SK-N-SH (cell line): ENCODE results near the gene MARCHF10. TPM values are rescaled to one million over a fixed set of nuclear protein-coding genes. Genes with fewer than 3 reads are reported as not detected.

Source experiments
- CTCF ChIA-PET: fragments of 300-600, 350-600 bp; formaldehyde crosslinking; extraction: SDS; loops from one replicate; lab custom pipeline; 2021; lab: Yijun Ruan, JAX
- POLR2A ChIA-PET: fragments of 350-600 bp; sonication (Branson Sonifier 250); formaldehyde crosslinking; extraction: SDS; loops from one replicate; lab custom pipeline; 2020; ENCODE audit warnings: antibody characterized with exemption, inconsistent platforms; lab: Yijun Ruan, JAX
- DNase-seq: peaks from one replicate; pipeline ENCODE4 v3.0.0; 2012
- H2AFZ ChIP-seq: fragments of 200-600 bp; sonication (generic); 2 replicates; pipeline ENCODE4 v1.8.1; 2016; ENCODE audit warnings: antibody characterized with exemption, mild to moderate bottlenecking, low read depth
- H3F3A ChIP-seq: fragments of 200-600 bp; sonication (generic); replicated peaks from 2 replicates; pipeline ENCODE3; 2016; ENCODE audit warnings: antibody characterized with exemption, mild to moderate bottlenecking; ENCODE audit not compliant: insufficient read depth
- H3K27ac ChIP-seq, 2 experiments: fragments of 200-500 bp in 1 of 2; fragments of 200-600 bp in 1 of 2; sonication (Bioruptor generic) in 1 of 2; sonication (generic), shearing (Covaris generic) in 1 of 2; 2 replicates each; pipeline versions ENCODE4 v1.5.1 to v1.6.1; 2014 to 2016; ENCODE audit warnings: low read depth in 2 of 2, inconsistent platforms in 1 of 2, low read length in 1 of 2, mild to moderate bottlenecking in 1 of 2, mixed read lengths in 1 of 2
- H3K27me3 ChIP-seq: fragments of 200-600 bp; sonication (generic), shearing (Covaris generic); 2 replicates; pipeline ENCODE4 v1.6.1; 2016; ENCODE audit warnings: mixed run types; ENCODE audit not compliant: insufficient read depth
- H3K36me3 ChIP-seq, 2 experiments: fragments of 200-500 bp in 1 of 2; fragments of 200-600 bp in 1 of 2; sonication (Bioruptor generic) in 1 of 2; sonication (generic) in 1 of 2; replicated peaks in 1 of 2; 2 replicates each; pipeline versions ENCODE3 to v1.5.1; 2014 to 2016; ENCODE audit warnings: low read length in 1 of 2, mild to moderate bottlenecking in 1 of 2; ENCODE audit not compliant: insufficient read depth in 2 of 2, control insufficient read depth in 1 of 2
- H3K4me1 ChIP-seq, 2 experiments: fragments of 200-500 bp in 1 of 2; fragments of 200-600 bp in 1 of 2; sonication (Bioruptor generic) in 1 of 2; sonication (generic), shearing (Covaris generic) in 1 of 2; 2 replicates each; pipeline versions ENCODE4 v1.5.1 to v1.6.1; 2014 to 2016; ENCODE audit warnings: low read depth in 1 of 2, low read length in 1 of 2, mixed run types in 1 of 2; ENCODE audit not compliant: insufficient read depth in 2 of 2, control insufficient read depth in 1 of 2
- H3K4me2 ChIP-seq: fragments of 200-600 bp; sonication (generic), shearing (Covaris generic); 2 replicates; pipeline ENCODE4 v1.6.1; 2017; ENCODE audit warnings: mixed run types
- H3K4me3 ChIP-seq, 2 experiments: fragments of 200-500 bp in 1 of 2; fragments of 200-600 bp in 1 of 2; sonication (Bioruptor generic) in 1 of 2; sonication (generic), shearing (Covaris generic) in 1 of 2; 2 replicates each; pipeline versions ENCODE4 v1.5.1 to v1.8.1; 2014 to 2016; ENCODE audit warnings: low read depth in 2 of 2, inconsistent platforms in 1 of 2, low read length in 1 of 2, mild to moderate bottlenecking in 1 of 2, mixed read lengths in 1 of 2, moderate library complexity in 1 of 2
- H3K79me2 ChIP-seq: fragments of 200-600 bp; sonication (generic); 2 replicates; pipeline ENCODE4 v1.8.1; 2017; ENCODE audit warnings: mild to moderate bottlenecking; ENCODE audit not compliant: insufficient read depth
- H3K9ac ChIP-seq: fragments of 200-600 bp; sonication (generic); 2 replicates; pipeline ENCODE4 v1.6.1; 2017; ENCODE audit warnings: mixed run types
- H3K9me2 ChIP-seq: fragments of 200-600 bp; sonication (generic); 2 replicates; pipeline ENCODE4 v1.6.1; 2017; ENCODE audit warnings: mixed run types
- H3K9me3 ChIP-seq: fragments of 200-600 bp; sonication (generic); 2 replicates; pipeline ENCODE4 v1.6.1; 2017; ENCODE audit warnings: mixed run types, mild to moderate bottlenecking, moderate library complexity
- H4K20me1 ChIP-seq: fragments of 200-600 bp; sonication (generic); 2 replicates; pipeline ENCODE4 v1.6.1; 2017; ENCODE audit warnings: mild to moderate bottlenecking, mixed run types; ENCODE audit not compliant: insufficient read depth
- CHD2 ChIP-seq: fragments of 150-350 bp; IDR thresholded peaks from 2 replicates; pipeline ENCODE4 v1.6.1; 2018; ENCODE audit warnings: low read length; ENCODE audit not compliant: partially characterized antibody
- CTCF ChIP-seq: fragments of 200-600 bp; sonication (generic); IDR thresholded peaks from 2 replicates; pipeline ENCODE4 v1.6.1; 2017; ENCODE audit warnings: antibody characterized with exemption, mild to moderate bottlenecking, moderate library complexity
- ELF1 ChIP-seq: IDR thresholded peaks from 2 replicates; pipeline ENCODE4 v1.4.0; 2012
- EP300 ChIP-seq, 2 experiments: IDR thresholded peaks; 2 replicates each; pipeline versions ENCODE4 v1.4.0 to v1.6.1; 2012; ENCODE audit warnings: borderline replicate concordance in 1 of 2, low read depth in 1 of 2, low read length in 1 of 2
- FOSL2 ChIP-seq: IDR thresholded peaks from 2 replicates; pipeline ENCODE4 v1.4.0; 2012; ENCODE audit warnings: low read depth, mild to moderate bottlenecking, moderate library complexity, borderline replicate concordance
- FOXJ3 ChIP-seq: sonication (generic); formaldehyde crosslinking; IDR thresholded peaks from 2 replicates; pipeline ENCODE4 v1.5.1; 2020; ENCODE audit warnings: mild to moderate bottlenecking, missing genetic modification reagents
- JUND ChIP-seq: IDR thresholded peaks from 2 replicates; pipeline ENCODE4 v1.4.0; 2012
- PBX3 ChIP-seq: IDR thresholded peaks from 2 replicates; pipeline ENCODE4; 2012
- POLR2AphosphoS5 ChIP-seq: IDR thresholded peaks from 2 replicates; pipeline ENCODE4 v1.6.1; 2012; ENCODE audit warnings: low read depth, low read length
- REST ChIP-seq: IDR thresholded peaks from 2 replicates; pipeline ENCODE4 v1.6.1; 2012; ENCODE audit warnings: mild to moderate bottlenecking, low read depth, low read length, moderate library complexity
- SIN3A ChIP-seq: IDR thresholded peaks from 2 replicates; pipeline ENCODE4 v1.6.1; 2012; ENCODE audit warnings: low read depth, mild to moderate bottlenecking, low read length, moderate library complexity, borderline replicate concordance
- TAF1 ChIP-seq: IDR thresholded peaks from 2 replicates; pipeline ENCODE4 v1.6.1; 2012; ENCODE audit warnings: low read depth, mild to moderate bottlenecking, low read length, moderate library complexity, borderline replicate concordance
- TEAD4 ChIP-seq: IDR thresholded peaks from 2 replicates; pipeline ENCODE4 v1.4.0; 2012; ENCODE audit warnings: mild to moderate bottlenecking, borderline replicate concordance; ENCODE audit not compliant: insufficient read depth
- USF1 ChIP-seq: IDR thresholded peaks from 2 replicates; pipeline ENCODE4 v1.4.0; 2012; ENCODE audit warnings: low read depth, borderline replicate concordance
- WGBS: methylation state at CpG from one replicate; pipeline ENCODE4 v1.1.6; 2017; ENCODE audit warnings: low lambda C conversion rate; 5-methylcytosine and 5-hydroxymethylcytosine counted together
- polyA plus RNA-seq, 3 experiments: library from polyadenylated mRNA; depleted of rRNA; stranded (reverse); fragments of >200 nt; gene quantifications; 2 replicates each; pipeline ENCODE4 v1.2.3, GENCODE V29; 2012

MARCHF10 gene
- polyA plus RNA-seq, 1 of the 3 experiments (the other 2 are of a cell fraction) = 0.16 TPM

- TF ChIP-seq CTCF = no peak
- TF ChIP-seq JUND = no peak
- TF ChIP-seq POLR2AphosphoS5 = no peak
- TF ChIP-seq USF1 = no peak
- no peak for TF ChIP-seq SIN3A
- no peak for TF ChIP-seq TEAD4
- no peak for TF ChIP-seq FOSL2
- no peak for TF ChIP-seq PBX3
Observed at GRCh38 chr17:62761884-62762283, 46.2 kb downstream of the MARCHF10 start (continued).

GRCh38 chr17:62760945-62761267 lies 47.2 kb downstream of the MARCHF10 start:
- H3K4me3 ChIP-seq = no peak overlapping the region
- H3K27me3 ChIP-seq = no peaks in the 10 kb centered on the region
- no peak overlapping the region for H3K4me2 ChIP-seq
- no peak overlapping the region for H3K9ac ChIP-seq
- H3K4me1 ChIP-seq = peaks cover 8 to 17% of the 10 kb centered on the region in 2 experiments; a peak in 2 of 4 replicates
- no peaks in the 10 kb centered on the region for H4K20me1 ChIP-seq
- no peaks in the 10 kb centered on the region for H3K36me3 ChIP-seq
- no peaks in the 10 kb centered on the region for H3K9me3 ChIP-seq
- H2AFZ ChIP-seq = no peak overlapping the region
- H3K79me2 ChIP-seq = no peaks in the 10 kb centered on the region
- no peaks in the 10 kb centered on the region for H3F3A ChIP-seq
- WGBS = 89% methylated on average over 2 of the region's 2 CpGs
- DNase-seq = no peak
- no peak overlapping the region for H3K27ac ChIP-seq
- TF ChIP-seq JUND = no peak
- no peak for TF ChIP-seq TAF1
- TF ChIP-seq FOXJ3 (CRISPR knock-in tag) = no peak
- no peak for TF ChIP-seq CHD2
- TF ChIP-seq EP300 (IDR thresholded peaks at IDR 0.05; ENCODE audit: borderline replicate concordance in 1 of 2, low read depth in 1 of 2, low read length in 1 of 2) = no peak
- no peak for TF ChIP-seq REST
- TF ChIP-seq ELF1 = no peak
- TF ChIP-seq SIN3A = no peak
- CTCF ChIA-PET = interaction anchor here (0.6 to 1.0 kb wide), 3 partner anchors 9 to 773 kb away, joined by 3 read pairs; no protein-coding TSS in a partner anchor
- no peaks in the 10 kb centered on the region for H3K9me2 ChIP-seq
- POLR2A ChIA-PET = no interaction called here
